PC-9 (cell line): ENCODE results near the gene RXRB. TPM values are rescaled to one million over a fixed set of nuclear protein-coding genes. Genes with fewer than 3 reads are reported as not detected.
"Not testable (repeated sequence)": the region's sequence is repeated elsewhere in the genome, so short reads cannot be mapped to it uniquely, and the experiment has no call there.

Experiments used
- BruUV-seq: library from RNA; stranded (reverse); fragments of 400-500 nt; replicated peaks from 2 replicates; lab custom pipeline; 2021; lab: Mats Ljungman, UMichigan
- CTCF ChIA-PET: fragments of 300-600 bp; sonication (Branson Sonifier 250); formaldehyde crosslinking; loops from one replicate; lab custom pipeline; 2022; ENCODE audit warnings: antibody characterized with exemption; lab: Charles Lee
- POLR2A ChIA-PET: fragments of 300-600 bp; sonication (Branson Sonifier 250); formaldehyde crosslinking; loops from one replicate; lab custom pipeline; 2022; ENCODE audit warnings: antibody characterized with exemption; ENCODE audit not compliant: unreplicated experiment; lab: Charles Lee
- DNase-seq, 2 experiments: peaks; one replicate each; pipeline versions ENCODE4 v3.0.0 to v3.0.0-alpha.2; 2015 to 2022; ENCODE audit warnings: mixed read lengths in 1 of 2
- H2AFZ ChIP-seq: fragments of 200-600 bp; sonication (generic); 2 replicates; pipeline ENCODE4 v1.8.1; 2017; ENCODE audit warnings: antibody characterized with exemption
- H3F3A ChIP-seq: fragments of 200-600 bp; sonication (generic); 2 replicates; pipeline ENCODE4 v1.8.1; 2017; ENCODE audit warnings: antibody characterized with exemption, mild to moderate bottlenecking, low read depth; ENCODE audit not compliant: insufficient read depth
- H3K27ac ChIP-seq: fragments of 200-600 bp; sonication (generic); 2 replicates; pipeline ENCODE4 v1.6.1; 2016; ENCODE audit warnings: mixed run types
- H3K27me3 ChIP-seq: fragments of 200-600 bp; sonication (generic); 2 replicates; pipeline ENCODE4 v1.6.1; 2016; ENCODE audit warnings: low read depth, mixed run types; ENCODE audit not compliant: insufficient read depth
- H3K36me3 ChIP-seq: fragments of 200-600 bp; sonication (generic); 2 replicates; pipeline ENCODE4 v1.6.1; 2016; ENCODE audit warnings: low read depth, mixed run types
- H3K4me1 ChIP-seq: fragments of 200-600 bp; sonication (generic); replicated peaks from 2 replicates; pipeline ENCODE4 v1.6.1; 2016; ENCODE audit warnings: mixed run types; ENCODE audit not compliant: insufficient read depth
- H3K4me2 ChIP-seq: fragments of 200-600 bp; sonication (generic); 2 replicates; pipeline ENCODE4 v1.6.1; 2017; ENCODE audit warnings: mixed run types
- H3K4me3 ChIP-seq: fragments of 200-600 bp; sonication (generic); 2 replicates; pipeline ENCODE4 v1.6.1; 2016; ENCODE audit warnings: mixed run types
- H3K79me2 ChIP-seq: fragments of 200-600 bp; sonication (generic); 2 replicates; pipeline ENCODE4 v1.6.1; 2017; ENCODE audit warnings: low read depth, mixed run types
- H3K9me2 ChIP-seq: fragments of 200-600 bp; sonication (generic); 2 replicates; pipeline ENCODE4 v1.8.1; 2017; ENCODE audit warnings: mild to moderate bottlenecking; ENCODE audit not compliant: insufficient read depth
- H3K9me3 ChIP-seq: fragments of 200-600 bp; sonication (generic); 2 replicates; pipeline ENCODE4 v1.8.1; 2016; ENCODE audit warnings: low read depth; ENCODE audit not compliant: insufficient read depth
- H4K20me1 ChIP-seq: fragments of 200-600 bp; sonication (generic); 2 replicates; pipeline ENCODE4 v1.8.1; 2017; ENCODE audit not compliant: insufficient read depth
- CTCF ChIP-seq: fragments of 200-600 bp; sonication (generic); conservative IDR thresholded peaks from 2 replicates; pipeline ENCODE4 v1.6.1; 2017; ENCODE audit warnings: mixed run types, antibody characterized with exemption, mild to moderate bottlenecking, moderate library complexity
- EZH2 ChIP-seq: fragments of 200-600 bp; sonication (generic); IDR thresholded peaks from 2 replicates; pipeline ENCODE4 v1.8.0; 2017; ENCODE audit warnings: antibody characterized with exemption, low read depth
- intact Hi-C: fragments of 100-400 bp; cut with micrococcal nuclease; formaldehyde crosslinking; loops from one replicate; pipeline ENCODE4 v1.10.0; 2022; ENCODE audit not compliant: unreplicated experiment
- total RNA-seq: library from RNA; stranded (reverse); gene quantifications from 2 replicates; pipeline ENCODE4 v1.2.3, GENCODE V29; 2021

RXRB gene
- total RNA-seq, 1 experiment from 2014 or later, result 49.8 TPM

GRCh38 chr6:33236852-33237251, 36.4 kb upstream of the RXRB start:
- Histone ChIP-seq H3K4me3 (no peak overlapping the region), H3F3A (no peaks in the 10 kb centered on the region), H2AFZ (no peak overlapping the region), H3K4me2 (no peak overlapping the region), H3K9me3 (no peaks in the 10 kb centered on the region), H3K9me2 (no peaks in the 10 kb centered on the region), H3K79me2 (no peaks in the 10 kb centered on the region), H3K27me3 (peaks cover 91% of the 10 kb centered on the region), H4K20me1 (no peaks in the 10 kb centered on the region), H3K36me3 (no peaks in the 10 kb centered on the region), H3K4me1 (no peaks in the 10 kb centered on the region), H3K27ac (no peak overlapping the region)
- BruUV-seq, result no TSS peak
- CTCF ChIA-PET, result no interaction called here
- intact Hi-C loops, result no loop called here
- POLR2A ChIA-PET, result interaction anchor here (0.7 kb wide), 1 partner anchor 115 kb away, joined by 16 read pairs; no protein-coding TSS in a partner anchor
- TF ChIP-seq EZH2 (no peak), CTCF (no peak)
- no peak for DNase-seq

GRCh38 chr6:33236328-33236727, 35.9 kb upstream of the RXRB start:
- Histone ChIP-seq H3K4me1 (no peaks in the 10 kb centered on the region), H3K27ac (no peak overlapping the region), H3K36me3 (no peaks in the 10 kb centered on the region), H3K27me3 (peaks cover 90% of the 10 kb centered on the region), H3K4me2 (no peak overlapping the region), H4K20me1 (no peaks in the 10 kb centered on the region), H3K9me3 (no peaks in the 10 kb centered on the region), H2AFZ (no peak overlapping the region), H3F3A (no peaks in the 10 kb centered on the region), H3K4me3 (no peak overlapping the region), H3K79me2 (no peaks in the 10 kb centered on the region), H3K9me2 (no peaks in the 10 kb centered on the region)
- BruUV-seq, result no TSS peak
- intact Hi-C loops, result no loop called here
- TF ChIP-seq EZH2 (no peak), CTCF (no peak)
- no peak for DNase-seq
- ChIA-PET CTCF (no interaction called here), POLR2A (interaction anchor here (0.7 kb wide), 1 partner anchor 114 kb away, joined by 16 read pairs; no protein-coding TSS in a partner anchor)

GRCh38 chr6:33235221-33235634, 34.8 kb upstream of the RXRB start:
- no TSS peak for BruUV-seq
- Histone ChIP-seq H4K20me1 (no peaks in the 10 kb centered on the region), H2AFZ (no peak overlapping the region), H3K4me2 (no peak overlapping the region), H3K9me3 (no peaks in the 10 kb centered on the region), H3K27me3 (peaks cover 87% of the 10 kb centered on the region), H3K27ac (no peak overlapping the region), H3F3A (no peaks in the 10 kb centered on the region), H3K4me3 (no peak overlapping the region), H3K9me2 (no peaks in the 10 kb centered on the region), H3K79me2 (no peaks in the 10 kb centered on the region), H3K4me1 (no peaks in the 10 kb centered on the region), H3K36me3 (no peaks in the 10 kb centered on the region)
- no peak for DNase-seq
- ChIA-PET CTCF (no interaction called here), POLR2A (no interaction called here)
- intact Hi-C loops, result no loop called here
- TF ChIP-seq EZH2 (no peak), CTCF (no peak)

GRCh38 chr6:33226503-33227120, 26.1 kb upstream of the RXRB start:
- POLR2A ChIA-PET, H3K4me3 ChIP-seq, DNase-seq, H3K79me2 ChIP-seq, H3F3A ChIP-seq, H3K9me3 ChIP-seq, H3K9me2 ChIP-seq, BruUV-seq, H3K36me3 ChIP-seq, H4K20me1 ChIP-seq, CTCF ChIA-PET, intact Hi-C loops, H3K4me1 ChIP-seq, H3K27ac ChIP-seq, H2AFZ ChIP-seq, H3K4me2 ChIP-seq: not testable (repeated sequence)
- peaks cover 48% of the 10 kb centered on the region for H3K27me3 ChIP-seq
